ENCODE results near the gene NFIB.

The NFIB gene
- long read RNA-seq, donor 1, full-length matches to known transcripts = 1 of 1 reads
- long read RNA-seq, donor 1, partial matches to known transcripts = 0 of 1 reads
- long read RNA-seq, donor 1, other reads (novel, unspliced or antisense) = 0 of 1 reads
- long read RNA-seq, donor 2, full-length matches to known transcripts = 1 of 1 reads
- long read RNA-seq, donor 2, partial matches to known transcripts = 0 of 1 reads
- long read RNA-seq, donor 2, other reads (novel, unspliced or antisense) = 0 of 1 reads
- long read RNA-seq, donor 3, full-length matches to known transcripts = 3 of 3 reads
- long read RNA-seq, donor 3, partial matches to known transcripts = 0 of 3 reads
- long read RNA-seq, donor 3, other reads (novel, unspliced or antisense) = 0 of 3 reads
- long read RNA-seq, donor 4, full-length matches to known transcripts = 1 of 1 reads
- long read RNA-seq, donor 4, partial matches to known transcripts = 0 of 1 reads
- long read RNA-seq, donor 4, other reads (novel, unspliced or antisense) = 0 of 1 reads
- long read RNA-seq, donor 5, full-length matches to known transcripts = 3 of 3 reads
- long read RNA-seq, donor 5, partial matches to known transcripts = 0 of 3 reads
- long read RNA-seq, donor 5, other reads (novel, unspliced or antisense) = 0 of 3 reads
- long read RNA-seq, donor 6, full-length matches to known transcripts = 1 of 1 reads
- long read RNA-seq, donor 6, partial matches to known transcripts = 0 of 1 reads
- long read RNA-seq, donor 6, other reads (novel, unspliced or antisense) = 0 of 1 reads
- long read RNA-seq, donor 7, full-length matches to known transcripts = 2 of 2 reads
- long read RNA-seq, donor 7, partial matches to known transcripts = 0 of 2 reads
- long read RNA-seq, donor 7, other reads (novel, unspliced or antisense) = 0 of 2 reads
- long read RNA-seq, donor 8, partial matches to known transcripts = 0 of 1 reads
- long read RNA-seq, donor 8, other reads (novel, unspliced or antisense) = 0 of 1 reads

DNA sequence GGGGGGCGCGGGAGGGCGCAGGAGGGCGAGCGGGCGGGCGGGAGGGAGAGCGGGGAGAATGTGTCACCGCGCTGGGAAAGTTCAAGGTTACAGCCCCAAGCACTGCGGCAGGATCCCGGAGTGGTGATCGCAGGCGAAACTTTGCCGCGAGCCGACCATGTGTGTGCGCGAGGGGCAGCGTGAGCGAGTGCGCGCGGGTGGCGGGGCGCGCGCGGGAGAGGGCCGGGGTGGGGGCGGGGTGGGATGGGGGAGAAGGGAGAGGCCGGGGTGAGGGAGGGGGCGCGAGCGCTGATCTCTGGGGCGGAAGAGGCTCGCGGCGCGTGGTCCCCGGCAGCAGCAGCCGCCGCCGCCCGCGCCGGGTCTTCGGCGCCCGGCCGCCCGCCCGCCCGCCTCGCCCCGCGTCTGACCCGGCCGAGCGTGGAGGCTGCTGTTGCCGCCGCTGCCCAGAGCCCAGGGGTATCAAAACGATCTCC, at the start of gene NFIB:
NFIB (minus strand) TSS at position 191 of the 473 bp plus-strand sequence. CDS start 630 bp downstream, outside the sequence.
- no peak for DNase-seq

DNA sequence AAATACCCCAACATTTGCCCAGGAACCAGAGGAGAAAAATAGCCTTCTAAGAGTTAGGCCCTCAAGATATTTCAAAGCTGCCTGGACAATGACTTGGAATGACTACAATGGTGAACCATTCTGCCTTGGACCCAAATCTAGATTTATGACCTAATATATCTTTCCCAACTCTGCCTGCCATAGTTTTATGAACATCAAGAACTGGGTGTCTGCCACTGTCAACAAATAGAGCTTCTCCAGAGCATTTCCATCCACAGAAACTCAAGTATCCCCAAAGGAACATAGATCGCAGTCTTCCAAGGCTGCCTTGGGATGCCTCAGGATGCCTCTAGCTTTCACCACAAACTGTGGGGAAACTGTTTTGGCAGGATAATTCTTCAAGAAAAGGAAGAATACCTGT, 48.2 kb upstream of the NFIB start:
- DNase-seq = no peak

DNA sequence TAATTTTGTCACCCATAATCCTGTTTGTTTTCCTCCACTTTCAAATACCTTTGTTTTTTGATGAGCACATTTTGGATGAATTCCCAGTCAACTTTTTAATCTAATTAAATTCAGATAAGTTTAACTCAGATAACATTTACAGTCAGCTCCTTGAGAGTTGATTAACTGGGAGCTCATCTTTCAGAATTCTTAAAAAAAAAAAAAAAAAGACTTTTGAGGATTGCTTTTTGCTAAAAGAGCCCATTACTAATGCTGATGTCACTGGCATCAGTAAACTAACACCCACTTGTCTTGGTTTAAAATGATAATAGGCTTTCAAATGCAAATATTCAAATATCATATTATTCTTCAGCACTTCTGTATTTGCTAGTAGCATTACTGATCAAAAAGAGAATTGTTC, 47.1 kb upstream of the NFIB start:
- no peak for DNase-seq

DNA sequence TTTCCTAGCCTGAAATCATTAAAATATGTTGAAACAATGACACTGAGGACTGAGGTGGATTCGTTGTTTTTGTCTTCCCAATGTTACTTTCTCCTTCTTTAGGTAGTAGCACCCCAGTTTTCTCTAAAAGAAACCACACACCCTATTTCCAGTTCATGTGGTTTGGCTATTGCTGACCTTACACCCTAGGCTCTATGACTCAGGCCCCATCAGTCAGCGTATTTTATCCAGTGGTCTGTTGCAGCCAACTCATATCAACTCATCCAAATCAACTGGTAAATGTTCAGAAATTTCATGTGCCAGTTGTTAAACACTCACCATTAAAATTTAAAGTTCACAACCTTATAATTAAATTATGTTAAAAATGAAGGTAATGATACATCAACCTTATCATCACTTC, 44.6 kb upstream of the NFIB start:
- no peak for DNase-seq

DNA sequence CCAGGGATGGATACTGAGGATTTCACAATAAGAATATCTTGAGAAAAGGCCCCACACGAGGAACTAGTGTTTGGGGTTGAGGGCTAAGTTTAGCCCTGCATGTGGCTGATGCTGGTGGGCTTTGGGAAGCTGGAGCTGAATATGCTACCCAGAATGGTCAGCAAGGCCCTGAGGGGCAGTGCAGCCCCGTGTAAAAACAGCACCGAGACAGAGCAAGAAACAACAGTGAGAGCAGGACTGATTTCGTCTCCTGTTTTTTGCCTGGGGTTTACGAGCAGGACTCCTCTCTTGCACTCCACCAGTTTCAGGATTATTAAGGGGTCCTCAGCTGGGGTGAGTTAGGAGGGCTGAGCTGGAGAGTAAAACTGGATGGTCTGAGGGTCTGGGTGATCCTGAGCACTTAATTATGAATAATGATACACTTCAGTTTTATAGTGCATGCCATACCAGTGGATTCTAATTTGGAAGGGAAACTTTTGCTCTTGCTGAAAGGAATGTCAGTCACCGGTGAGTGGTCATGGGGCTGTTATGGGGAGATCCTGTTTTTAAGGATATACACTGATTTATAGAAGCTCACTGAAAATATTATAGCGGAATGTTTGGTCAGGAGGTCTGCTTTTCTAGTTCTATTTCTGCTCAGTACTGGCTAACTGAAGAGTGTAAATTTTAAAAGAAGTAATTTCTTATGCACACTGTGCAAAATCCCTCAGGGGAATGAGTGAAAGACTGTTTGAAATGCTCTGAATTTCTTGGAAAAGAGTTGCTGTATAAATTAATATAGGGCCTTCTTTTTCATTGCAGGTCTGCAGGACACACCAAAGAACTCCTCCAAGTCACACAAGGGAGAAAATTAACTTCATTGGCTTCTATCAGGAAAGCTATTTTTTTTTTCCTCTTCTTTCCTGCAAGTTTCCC, 42.7 kb upstream of the NFIB start:
- no peak for DNase-seq

DNA sequence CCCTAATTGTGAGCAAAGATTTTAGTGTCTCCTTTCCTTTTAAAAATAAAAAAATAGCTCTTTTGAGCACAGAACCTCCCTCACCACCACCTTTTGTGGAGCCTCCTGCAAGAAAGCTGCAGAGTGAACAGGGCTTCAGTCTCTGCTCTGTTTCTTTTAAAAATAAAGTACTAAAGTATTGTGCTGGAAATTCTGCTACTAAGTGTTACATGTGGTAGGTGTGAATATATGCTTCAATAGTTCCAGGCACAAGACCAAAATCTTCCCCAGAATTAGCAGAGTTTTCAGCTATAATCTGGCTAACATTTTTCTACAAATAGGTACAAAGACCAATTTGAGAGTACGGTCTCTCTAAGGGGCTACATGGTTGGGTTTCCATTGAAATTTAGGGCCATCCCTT, 40.3 kb upstream of the NFIB start:
- DNase-seq = no peak

DNA sequence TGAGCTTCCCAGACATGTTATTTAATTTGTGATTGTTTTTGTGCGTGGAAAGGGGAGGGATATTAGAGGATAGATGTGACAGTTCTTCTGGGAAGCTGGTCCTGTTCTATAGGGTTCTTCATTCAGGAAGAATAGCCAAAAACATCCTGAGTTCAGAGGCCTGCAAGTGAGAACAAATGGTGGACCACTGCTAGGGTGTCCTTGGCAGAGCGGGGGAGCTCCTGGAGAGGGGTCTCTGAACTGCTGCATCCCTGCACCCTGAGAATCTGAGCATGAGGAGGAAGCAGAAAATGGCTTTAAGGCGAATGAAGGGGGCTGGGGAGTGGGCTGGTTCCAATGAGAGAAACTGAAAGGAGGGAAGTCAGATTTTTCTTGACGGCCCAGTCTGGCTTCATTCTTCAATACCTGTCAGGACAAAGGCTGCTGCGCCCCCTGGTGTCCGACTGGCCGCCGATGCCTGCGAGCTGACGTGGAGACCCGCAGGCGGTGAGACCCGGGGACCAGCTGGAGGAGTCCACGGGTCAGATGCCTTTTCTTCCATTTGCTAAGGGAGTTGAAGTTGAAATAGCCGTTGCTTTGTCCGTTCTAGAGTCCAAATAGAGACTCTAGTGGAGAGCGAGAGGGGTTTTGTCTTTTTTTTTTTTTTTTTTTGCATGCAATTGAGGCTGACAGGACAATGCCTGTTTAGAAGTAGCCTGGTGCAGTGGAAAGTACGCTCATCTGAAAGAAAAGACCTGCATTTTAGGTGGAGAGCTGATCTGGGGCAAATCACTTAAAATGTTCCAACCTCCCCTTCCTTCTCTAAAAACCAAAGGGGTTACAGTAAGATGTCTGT, 39.5 kb upstream of the NFIB start:
- peak; percentile 73 for DNase-seq

DNA sequence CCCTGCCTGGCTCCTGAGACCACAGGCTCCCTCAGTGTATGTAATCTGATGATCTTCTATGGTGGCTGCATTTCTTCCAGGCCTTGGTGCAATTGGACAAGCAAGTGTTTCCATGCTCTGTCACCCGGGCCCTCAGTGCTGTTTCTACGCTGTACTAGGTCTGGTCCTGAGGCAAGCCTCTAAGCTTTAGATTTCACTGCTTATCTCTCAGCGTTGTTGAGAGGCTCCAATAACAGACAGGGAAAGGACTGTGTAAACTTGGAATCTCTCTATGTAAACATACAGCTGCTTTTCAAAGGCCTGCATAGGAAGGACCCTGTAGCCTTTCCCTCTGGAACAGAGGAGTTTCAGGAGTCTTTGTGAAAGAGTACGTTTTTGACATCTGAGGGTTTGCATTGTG, 38.6 kb upstream of the NFIB start:
- no peak for DNase-seq

DNA sequence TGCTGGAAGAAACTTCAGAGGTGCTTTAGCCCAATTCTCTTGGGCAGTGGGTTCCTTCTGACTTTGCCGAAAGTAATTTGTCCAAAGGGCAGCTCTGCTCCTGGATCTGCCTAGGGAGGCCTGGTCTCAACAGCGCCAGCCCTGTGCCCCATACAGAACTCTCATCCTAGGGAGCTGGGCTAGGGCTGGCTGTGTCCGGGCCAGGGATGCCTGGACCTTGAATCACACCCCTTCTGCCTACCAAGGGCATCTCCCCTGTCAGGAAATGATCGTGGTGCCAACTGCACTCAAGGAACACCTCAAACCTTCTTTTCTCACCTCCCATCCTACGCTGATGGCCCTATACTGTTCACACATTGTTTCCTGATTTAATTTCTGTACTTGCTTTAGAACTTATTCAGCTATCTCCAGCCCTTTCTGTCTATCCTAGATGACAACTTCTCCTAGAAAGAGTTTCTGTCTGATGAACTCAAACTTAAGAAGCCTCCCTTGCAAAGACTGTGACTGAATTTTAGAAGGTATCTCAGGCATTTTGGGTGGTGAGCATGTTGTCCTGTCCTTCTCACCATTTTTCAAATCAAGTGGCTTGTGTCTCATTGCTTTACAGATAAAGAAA, 37.4 kb upstream of the NFIB start:
- DNase-seq = no peak

DNA sequence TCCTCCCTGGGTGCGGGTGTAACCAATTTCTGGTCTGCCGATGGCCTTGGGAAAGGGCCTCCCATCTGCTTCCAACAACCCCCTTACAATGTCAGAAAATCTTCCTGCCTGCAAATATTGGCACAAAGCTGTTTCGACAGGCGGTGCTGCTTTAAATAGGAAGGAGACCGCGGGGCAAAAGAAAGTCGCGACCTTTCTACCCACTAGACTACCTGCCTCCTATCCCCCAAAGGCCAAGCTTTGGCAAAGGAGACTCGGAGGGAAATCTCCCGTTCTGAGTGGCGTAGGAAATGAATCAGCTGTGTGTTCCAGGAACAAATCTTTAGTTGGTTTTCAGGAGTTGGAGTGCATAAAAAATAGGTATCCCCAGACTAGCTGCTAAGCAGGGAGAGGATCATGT, 36.8 kb upstream of the NFIB start:
- no peak for DNase-seq

DNA sequence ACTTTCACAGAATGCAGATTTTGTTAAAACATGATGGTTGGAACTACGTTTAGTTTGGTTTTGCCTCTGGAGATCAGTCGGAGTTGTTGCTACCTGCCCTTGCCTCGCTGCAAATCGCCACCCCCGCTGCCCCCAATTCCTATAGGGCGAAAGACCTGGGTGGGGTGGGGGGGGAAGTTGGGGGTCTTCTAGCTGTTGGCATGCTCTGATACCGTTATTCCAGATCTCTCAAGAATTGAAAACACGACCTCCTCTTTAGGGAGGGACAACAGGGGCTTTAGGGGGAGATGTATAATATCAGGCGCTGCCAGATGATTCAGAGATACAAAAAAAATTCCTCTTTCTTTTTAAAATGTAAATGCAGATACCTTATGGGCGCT, 36.4 kb upstream of the NFIB start:
- DNase-seq = no peak

DNA sequence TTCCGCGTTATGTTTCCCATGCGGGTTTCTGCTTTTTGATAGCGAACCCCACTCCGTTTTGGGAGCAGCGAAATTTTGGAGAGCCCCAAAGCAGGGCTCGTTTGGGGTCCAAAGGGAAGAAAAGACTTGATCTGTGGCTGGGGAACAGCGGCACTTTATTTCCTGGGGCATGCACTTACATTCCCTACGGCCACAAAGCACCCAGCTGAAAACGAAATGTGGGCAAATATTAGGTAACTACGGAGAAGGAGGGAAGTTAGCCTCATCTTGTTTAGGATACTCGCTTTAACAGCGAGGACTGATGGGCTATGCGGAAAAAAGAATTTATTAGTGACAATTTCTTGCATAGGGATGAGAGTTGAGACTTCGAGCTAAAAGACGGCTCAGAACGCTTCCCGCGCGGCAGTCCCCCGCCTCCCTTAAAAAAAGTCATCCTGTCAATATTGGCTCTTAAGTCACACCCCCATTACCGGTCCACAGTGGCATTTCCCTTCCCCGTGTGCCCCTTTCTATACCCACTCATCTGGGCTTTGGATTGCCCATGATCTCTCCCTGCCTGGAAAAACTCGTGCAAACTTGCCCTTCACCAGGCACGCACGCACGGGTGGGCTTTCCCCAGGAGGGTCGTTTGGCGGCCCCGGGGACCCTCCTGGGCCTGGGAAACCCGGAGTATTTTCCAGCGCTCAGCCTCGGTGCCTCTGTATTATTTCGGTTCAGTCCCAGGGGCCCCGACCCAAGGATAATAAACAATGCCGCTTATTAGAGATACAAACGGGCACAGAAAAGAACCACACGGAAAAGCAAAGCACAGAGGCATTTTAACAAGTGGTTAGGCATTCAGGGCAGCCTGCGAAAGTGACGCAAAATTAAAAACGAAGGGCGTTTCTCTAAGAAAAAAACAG, 35.8 kb upstream of the NFIB start:
- peak; percentile 73 for DNase-seq

DNA sequence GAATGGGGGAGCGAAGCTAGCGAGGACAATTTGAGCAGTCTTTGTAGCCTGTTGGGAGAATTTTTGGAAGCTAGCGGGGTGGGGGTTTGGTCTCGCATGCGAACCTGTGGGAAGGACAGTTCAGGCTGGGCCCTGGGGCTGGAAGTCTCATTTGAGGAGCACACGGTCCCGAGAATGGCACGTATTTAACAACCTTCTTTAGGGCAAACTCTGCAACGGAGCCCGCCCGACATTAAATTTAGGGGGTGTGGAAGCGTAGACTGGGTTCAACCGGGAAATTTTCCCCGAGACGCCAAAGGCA, 35.2 kb upstream of the NFIB start:
- DNase-seq = peak; percentile 79

DNA sequence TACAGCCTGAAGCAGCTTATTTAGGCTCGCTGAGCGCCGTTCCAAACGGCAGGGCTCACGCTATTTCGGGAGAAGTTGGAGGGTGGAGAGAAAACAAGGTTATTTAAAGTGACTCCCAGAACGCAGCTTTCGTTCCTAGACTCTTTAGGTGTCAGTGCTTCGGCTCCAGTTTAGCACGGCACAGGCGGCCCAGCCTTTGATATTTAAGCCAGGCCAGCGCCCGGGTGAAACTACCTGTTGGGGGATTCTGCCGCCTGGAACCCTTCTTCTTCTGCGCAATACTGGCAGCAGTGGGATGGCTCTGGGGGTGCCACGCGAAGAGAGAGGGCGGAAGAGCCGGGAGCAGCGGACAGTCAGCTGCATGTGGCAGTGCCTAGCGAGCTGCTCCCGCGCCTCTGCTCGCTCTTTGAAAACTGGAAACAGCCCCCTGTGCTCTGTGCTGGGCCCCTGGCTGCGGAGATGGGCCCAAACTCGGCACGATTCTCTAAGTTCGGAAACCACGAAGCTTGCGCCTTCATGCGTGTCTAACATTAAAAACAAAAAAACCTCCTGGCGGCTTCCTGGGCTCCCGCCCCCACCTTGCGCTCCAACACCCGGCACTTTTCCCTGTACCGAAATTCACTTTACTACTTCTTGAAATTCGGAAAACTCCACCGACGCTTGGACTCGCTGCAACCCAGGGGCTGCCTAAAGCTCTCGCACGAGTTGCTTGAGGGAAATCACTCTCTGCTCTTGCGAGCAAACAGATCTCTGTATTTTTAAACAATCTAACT, 34.6 kb upstream of the NFIB start:
- DNase-seq = peak; percentile 79

DNA sequence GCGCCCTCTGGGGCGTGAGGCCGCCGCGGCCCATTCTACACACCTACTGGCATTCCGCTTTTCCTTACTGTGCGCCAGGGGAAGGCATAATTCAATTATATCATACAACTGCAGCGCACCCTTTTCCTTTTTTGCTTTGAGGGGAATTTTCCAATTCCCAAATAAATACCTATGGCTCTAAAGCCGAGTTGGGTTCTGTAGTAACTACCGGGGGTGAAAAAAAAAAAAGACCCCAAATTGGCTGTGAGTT, 34.1 kb upstream of the NFIB start:
- no peak for DNase-seq

DNA sequence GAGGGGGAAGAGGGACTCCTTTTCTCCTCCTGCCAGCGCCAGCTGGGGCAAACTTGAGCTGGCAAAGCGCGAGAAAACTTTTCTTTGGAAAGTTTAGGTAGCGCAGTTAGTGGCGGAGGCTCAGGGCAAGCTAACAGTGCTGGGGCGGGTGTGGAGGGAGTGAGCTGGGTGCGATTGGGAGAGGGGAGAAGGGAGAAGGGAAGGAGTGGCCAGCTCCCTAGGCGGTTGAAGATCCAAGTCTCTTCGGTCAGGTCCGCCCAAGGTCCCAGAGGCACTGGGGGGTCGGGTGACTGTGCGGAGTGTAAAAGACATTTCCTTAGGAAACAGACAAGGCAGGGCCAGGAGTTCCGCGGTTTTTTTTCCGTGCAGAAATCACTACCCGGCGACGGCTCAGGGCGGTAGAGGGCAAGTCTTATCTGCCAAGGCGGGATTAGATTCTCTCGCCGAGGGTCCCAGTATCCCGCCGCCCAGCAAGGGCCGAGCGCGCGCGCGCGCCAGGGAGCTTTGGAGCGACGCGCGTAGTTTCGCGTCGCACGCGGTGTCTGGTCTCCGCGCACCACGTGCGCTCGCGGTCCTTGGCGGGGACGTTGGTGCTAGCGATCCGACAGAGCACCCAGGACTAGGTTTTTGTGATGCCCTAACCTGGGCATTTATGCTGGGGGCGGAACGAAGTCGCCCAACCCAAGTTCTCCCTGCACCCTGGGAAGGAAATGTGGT, 33.6 kb upstream of the NFIB start:
- DNase-seq = peak; percentile 87

DNA sequence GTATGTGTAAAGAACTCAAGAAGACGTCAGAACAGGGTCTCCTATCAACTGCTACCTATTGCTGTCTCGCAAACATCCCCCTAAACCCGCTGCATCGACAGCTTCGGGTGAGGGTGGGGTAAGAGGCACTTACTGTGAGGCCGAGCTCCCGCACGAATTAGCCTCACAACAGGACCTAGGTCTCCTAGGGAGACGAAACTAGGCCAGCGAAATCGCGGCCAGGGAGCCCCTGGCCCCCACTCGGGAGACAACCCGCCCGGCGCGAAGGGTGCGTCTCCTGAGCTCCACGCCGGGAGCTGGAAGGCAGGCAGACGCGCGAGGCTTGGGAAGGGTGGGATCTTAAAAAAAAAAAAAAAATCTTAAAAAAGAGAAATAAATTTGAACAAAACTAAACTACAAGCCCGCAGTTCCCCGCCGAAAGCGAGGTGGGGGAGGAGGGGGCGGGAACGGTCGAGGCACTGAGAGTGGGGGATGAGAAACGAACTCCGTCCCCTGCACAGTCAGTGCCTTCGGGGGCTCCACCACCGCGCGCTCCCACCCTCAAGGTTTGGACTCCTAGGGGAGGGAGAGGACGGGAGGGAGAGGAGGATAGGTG, 33.0 kb upstream of the NFIB start:
- peak; percentile 70 for DNase-seq

DNA sequence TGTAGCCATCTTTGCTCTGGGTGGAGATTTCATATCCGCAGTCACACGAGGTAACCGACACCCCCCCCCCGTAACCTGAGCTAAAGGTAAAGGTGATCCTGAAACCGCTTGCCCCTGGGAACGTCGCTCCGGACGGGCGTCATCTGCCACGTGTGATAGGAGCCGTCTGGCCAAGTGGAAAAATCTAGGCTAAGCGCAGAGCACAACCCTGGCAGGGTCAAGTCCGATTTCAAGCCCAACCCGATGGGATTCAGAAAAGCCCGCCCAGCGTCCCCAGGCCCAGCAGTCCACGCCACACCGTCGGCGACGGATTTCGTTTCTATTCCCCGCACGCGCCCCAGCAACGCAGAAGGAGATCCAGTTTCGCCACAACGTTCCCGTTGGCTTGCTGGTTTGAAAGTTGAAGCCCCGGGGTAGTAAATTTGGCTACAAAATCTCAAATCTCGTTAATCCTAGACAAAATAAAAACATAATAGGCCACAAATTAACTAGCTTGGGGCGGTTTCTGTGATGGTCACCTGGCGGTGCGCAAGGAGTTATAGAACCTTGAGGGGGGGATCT, 32.4 kb upstream of the NFIB start:
- DNase-seq = peak; percentile 71

Measured in right kidney (tissue), 9 donors.